Tracheal epithelial cell (primary cell): ENCODE results near the gene GALK2. TPM values are rescaled to one million over a fixed set of nuclear protein-coding genes. Genes with fewer than 3 reads are reported as not detected.

Source experiments
- total RNA-seq: library from RNA; depleted of rRNA; stranded (reverse); fragments of >200 nt; gene quantifications from 2 replicates; pipeline ENCODE4 v1.2.1, GENCODE V29; 2014

GALK2 gene
- 40.3 and 54.7 TPM in 2 replicates for total RNA-seq

GRCh38 chr15:49169880-49170597 is at the start of gene GALK2:
Gene GALK2 (plus strand): TSS chr15:49170247. CDS start chr15:49170323, 76 bp downstream.

DNA sequence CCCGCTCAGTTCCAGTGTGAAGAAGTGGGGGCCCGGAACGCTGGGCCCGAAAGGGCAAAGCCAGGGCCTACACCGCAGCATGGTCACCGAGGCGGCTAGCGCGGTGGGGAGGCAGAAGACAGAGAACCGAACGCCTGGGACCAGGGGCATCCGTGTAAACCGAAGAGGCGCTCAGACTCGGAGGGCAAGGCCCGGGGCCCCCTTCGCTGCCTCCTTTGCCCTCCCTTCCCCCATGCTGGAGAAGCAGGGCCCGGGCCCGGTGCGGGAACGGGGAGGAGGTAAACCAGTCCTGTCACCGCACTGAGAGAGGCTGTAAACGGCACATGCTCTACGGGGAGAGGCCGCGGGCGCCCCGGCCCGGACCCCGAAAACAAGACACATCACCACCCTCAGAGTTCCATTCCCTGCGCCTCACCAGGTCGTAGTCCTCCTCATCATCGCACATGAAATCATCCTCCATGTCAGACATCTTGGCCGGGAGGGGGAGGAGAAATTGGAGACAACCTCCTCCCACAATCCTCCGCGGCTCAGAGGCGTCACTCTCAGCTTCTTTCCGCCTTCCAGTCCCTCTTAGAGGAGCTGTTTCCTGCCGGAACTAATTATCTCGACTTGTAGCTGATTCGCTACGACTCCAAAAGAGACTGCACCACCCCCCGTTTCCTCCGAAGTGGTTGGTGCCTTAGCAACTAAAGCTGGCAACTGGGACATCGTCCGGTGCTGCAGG is 14.8 kb upstream of the GALK2 start, which contains the start of gene COPS2:
Gene COPS2, minus strand, starts transcription at position 490 of the 724 bp plus-strand sequence. Its CDS starts 21 bp downstream, at position 469.

Other genes starting within 250 kb of the GALK2 start
- gene SHC4, start 206.3 kb upstream of the GALK2 start, total RNA-seq: 1.5 and 1.9 TPM in 2 replicates
- 12.8 and 18.3 TPM in 2 replicates for gene SECISBP2L, start 123.8 kb upstream of the GALK2 start, total RNA-seq
- gene COPS2, start 14.6 kb upstream of the GALK2 start, total RNA-seq: 41.0 and 57.8 TPM in 2 replicates